NCI-H1694 (cell line): Measurements from ENCODE around the gene HSPA12B.

Experiments
- DNase-seq: peaks from one replicate; lab custom pipeline; 2025; lab: John Stamatoyannopoulos, UW

HSPA12B gene, protein sequence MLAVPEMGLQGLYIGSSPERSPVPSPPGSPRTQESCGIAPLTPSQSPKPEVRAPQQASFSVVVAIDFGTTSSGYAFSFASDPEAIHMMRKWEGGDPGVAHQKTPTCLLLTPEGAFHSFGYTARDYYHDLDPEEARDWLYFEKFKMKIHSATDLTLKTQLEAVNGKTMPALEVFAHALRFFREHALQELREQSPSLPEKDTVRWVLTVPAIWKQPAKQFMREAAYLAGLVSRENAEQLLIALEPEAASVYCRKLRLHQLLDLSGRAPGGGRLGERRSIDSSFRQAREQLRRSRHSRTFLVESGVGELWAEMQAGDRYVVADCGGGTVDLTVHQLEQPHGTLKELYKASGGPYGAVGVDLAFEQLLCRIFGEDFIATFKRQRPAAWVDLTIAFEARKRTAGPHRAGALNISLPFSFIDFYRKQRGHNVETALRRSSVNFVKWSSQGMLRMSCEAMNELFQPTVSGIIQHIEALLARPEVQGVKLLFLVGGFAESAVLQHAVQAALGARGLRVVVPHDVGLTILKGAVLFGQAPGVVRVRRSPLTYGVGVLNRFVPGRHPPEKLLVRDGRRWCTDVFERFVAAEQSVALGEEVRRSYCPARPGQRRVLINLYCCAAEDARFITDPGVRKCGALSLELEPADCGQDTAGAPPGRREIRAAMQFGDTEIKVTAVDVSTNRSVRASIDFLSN

DNA sequence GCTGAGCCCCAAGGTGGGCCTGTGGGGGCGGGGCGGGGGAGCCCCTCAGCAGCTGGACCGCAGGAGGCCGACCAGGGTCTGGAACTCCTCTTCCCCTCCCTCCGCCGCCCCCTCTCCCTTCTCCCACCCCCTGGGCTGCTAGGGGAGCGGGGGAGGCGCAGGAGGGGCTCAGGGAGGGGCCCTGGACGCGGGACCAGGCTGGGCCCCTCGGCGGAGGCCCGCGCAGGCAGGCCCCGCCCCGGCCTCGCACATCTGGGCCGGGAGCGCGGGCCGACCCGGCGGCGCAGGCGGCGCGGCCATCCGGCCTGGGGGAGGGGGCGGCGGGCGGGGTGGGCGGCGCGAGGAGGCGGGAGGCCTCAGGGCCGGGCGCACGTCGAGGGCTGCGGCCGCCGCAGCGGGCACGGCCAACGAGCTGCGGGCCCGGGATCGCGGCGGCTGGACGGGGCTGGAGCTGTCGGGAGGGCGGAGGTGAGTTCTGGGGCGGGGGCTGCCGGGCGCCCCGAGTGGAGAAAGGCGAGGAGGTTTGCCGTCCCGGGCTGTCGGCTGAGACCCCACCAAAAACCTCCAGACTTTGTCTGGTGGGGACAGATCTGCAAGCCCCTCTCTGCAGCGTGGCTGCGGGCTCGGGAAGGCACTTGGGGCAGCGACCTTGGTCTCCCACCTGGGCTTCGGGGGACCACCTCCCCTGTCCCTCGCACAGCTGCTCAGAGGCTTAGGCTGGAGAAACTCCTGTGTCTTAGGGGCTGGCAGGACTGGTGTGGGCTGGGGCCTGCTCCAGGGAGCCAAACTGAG, at the start of gene HSPA12B:
HSPA12B (plus strand) TSS at position 359 of the 792 bp plus-strand sequence. CDS start 5,990 bp downstream, outside the sequence.
- no peak for DNase-seq

DNA sequence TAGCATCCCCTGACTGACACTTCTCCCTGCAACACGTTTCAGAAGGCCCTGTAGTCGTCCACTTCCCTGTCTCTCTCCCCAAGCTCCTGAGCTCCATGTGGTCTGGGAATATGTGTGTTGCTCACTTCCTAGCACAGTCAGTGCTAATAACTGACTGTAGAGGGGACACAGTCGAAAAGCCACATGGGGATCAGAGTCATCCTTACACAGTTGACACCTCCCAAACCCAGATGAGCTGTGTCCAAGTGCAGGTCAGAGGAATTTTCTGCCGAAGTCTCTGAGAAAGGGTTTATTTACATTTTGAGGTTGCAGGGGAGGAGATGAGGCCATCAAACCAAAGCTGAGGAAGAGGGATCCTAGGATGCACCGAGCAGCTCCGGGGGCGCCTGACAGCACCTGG, 47.1 kb upstream of the HSPA12B start:
- no peak for DNase-seq

DNA sequence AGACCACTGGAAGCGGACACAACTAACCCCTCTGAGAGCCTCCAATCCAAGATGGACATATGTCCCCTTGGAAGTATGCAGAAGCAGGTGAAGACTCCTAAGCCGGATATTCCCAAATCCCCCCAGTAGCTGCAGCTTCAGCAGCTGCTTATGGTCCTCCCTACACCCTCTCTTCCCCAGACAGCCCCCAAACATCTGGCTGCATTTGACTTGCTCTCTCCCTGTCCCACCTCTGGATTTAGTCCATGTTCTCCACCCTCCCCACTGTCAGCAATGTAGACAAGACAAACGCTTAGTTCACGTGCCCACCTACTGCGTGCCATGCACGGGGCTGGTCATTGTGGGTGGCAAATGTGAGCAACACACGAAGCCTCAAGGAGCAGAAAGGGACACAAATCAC, 46.1 kb upstream of the HSPA12B start:
- no peak for DNase-seq

DNA sequence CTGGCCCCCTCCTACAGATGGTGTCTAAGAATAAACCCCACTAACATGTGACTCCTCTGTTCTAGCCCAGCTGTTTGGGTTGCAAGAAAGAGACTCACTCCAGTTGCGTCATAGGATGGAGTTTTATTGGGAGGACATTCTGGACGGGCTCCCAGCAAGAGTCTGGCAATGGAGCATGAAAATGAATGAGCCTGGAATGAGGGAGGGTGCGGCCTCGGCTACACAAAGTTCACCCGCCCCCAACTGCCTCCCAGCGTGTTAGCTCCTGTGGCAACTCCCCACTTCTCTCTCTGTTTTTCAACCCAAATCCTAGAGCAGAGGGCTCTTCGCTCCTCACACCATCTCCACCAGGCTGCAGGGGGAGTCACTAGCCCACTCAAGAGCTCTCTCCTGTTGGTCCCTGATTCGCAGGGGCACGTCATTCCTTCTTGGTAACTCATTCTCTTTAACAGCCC, 45.6 kb upstream of the HSPA12B start:
- peak; percentile 55 for DNase-seq

DNA sequence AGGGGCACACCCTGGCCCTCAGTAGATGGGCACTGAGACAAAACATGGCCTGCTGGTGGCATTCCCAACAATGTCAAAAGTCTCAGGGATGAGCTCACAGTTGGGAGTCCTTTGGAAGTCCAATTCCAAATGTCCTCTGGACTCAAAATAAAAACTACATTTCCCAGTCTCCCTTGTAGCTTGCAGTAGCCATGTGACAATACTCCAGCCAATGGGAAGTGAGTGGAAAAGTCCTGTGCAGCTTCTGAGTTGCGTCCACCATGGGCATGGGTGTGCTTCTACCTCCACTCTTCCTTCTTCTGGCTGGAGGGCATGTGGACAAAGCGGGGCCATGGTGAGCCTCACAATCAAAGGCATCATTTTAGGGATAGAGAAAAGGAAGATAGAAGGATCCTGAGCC, 44.8 kb upstream of the HSPA12B start:
- DNase-seq = no peak

DNA sequence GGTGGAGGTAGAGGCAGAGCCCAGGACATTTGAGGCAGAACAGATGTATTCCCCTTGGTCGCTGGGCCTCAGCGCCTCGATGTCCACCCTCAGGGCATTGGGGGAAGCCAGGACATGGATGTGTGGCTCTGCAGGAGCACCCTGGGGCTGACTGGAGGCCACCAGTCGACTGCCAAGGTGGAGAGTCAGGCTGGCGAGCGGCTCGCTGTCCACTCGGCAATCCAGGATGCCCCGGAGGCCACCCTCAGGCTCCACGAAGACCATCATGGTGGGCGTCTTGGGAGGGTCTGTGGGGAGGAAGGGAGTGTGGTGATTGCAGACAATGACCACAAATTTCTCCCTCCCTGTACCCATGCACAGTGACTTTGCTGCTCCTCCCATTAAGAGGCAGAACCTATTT, 42.5 kb upstream of the HSPA12B start:
- no peak for DNase-seq

DNA sequence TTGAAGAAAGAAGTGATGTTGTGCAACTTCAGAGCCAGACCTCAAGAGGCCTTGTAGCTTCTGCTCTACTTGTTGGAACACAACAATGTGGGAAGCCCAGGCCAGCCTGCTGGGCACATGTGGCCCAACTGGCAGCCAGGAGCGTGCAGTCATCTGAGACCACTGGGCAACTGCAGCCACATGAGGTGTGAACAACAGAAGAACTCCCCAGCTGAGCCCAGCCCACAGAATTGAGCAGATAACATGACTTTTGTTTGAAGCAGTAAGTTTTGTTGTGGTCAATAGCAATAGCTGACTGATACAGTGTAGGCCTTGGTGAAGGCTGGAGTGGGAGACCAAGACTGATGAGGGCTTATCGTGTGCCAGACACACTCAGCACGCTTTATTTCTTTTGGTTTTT, 42.1 kb upstream of the HSPA12B start:
- no peak for DNase-seq

DNA sequence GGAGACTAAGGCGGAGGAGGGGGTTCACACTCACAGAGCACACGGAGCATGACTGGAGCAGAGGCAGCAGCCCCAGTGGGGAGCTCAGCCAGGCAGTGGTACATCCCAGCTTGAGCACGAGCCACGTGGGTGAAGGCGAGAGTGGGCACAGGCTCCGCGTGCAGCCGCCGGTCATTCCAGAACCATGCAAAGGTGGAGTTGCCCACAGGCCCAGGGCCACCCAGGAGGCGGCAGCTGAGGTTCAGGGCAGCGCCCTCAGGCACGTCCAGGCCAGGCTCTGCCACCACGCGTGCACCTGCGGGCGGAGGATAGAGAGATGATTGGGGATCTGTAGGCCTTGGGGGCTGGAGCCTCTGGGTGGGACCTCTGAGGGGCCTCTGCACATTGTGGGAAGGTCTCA, 41.2 kb upstream of the HSPA12B start:
- no peak for DNase-seq

DNA sequence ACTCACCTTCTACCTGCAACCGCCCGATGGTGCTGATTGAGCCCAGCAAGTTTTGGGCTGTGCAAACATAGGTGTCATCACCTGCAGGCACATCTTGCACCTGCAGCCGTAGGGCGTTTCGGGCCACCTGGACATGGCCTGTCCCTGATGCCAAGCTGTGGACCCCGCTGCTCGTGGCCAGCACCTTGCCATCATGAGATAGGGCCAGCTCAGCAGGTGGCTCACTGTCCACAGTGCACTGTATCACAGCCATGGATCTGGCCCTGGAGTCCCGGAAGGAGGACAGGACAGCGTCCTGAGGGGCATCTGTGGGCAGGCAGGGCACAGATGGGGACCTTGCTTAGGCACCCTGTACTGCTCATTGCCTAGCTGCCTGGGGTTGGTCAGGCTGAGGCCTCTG, 40.6 kb upstream of the HSPA12B start:
- no peak for DNase-seq

DNA sequence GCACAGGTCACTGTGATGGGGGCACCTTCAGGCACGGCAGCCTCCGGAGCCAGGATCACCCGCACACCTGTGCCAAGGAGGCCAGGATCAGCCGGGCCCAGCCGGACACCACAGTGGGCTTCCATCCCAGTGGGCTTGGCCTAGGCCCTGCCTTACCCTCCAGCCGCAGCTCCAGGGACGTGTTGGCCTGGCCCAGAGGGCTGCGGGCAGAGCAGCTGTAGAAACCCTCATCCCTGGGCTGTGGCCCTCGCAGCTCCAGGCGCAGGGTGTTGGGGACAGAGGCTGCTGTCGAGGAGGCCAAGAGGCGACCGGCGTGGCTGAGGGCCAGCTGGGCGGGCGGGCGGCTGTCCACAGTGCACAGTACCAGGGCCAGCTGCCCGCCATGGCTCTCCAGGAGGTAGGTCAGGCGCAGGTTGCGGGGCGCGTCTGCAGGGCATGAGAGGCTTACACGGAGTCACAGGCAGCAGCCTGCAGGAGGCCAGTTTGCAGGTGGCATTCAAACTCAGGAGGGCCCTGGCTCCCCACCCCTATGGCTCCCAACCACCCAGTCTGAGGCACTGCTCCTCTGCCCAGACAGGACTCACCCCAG, 39.7 kb upstream of the HSPA12B start:
- no peak for DNase-seq

DNA sequence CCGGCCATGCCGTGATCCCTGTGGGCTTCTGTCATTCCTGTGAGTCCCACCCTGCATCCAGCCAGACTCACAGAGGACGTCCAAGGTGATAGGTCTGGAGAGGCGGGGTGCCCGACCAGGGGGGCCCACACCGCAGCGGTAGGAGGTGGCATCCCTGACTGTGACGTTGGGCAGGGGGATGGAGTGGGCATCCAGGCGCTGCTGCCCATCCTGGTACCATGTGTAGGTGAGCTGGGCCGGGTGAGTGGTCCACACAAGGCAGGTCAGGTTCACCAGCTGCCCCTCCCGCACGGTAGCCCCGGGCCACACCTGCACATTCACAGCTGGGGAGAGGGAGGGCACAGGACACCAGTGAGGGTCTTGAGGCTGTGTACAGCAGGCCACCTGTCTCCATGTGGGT, 39.1 kb upstream of the HSPA12B start:
- no peak for DNase-seq

DNA sequence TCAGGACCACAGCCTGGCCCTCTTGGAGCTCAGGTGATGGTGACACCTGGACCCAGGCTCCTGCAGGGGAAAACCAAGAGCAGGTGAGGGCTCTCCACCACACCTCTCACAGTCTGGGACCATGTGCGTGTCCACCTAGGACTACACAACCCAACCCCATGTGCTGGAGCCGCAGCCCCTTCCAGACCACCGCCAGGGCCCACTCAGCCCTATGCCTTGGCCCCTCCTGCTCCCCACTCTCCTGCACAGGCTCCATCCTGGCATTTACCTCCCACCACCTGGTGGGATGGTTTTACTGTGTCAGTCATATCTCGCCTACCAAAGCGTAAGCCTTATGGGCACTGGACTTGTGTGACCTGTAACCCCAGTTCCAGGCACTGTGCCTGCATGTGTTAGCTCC, 37.6 kb upstream of the HSPA12B start:
- no peak for DNase-seq

DNA sequence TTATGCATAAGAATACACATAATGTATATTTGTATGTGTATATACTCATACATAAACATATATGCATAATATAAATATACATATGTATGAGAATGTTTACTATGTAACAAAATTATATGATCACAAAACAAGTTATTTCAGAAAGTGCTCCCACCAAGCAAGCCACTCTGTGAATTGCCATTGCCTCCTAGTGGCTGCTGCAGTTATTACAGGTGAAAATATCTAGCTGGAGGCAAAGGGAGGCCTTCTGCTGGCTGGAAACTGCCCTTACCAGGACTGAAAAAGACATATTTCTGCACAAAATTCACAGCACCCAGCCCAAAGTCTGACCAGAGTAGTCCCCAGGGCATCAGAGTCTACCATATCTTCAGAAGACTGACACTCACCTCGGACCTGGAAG, 36.3 kb upstream of the HSPA12B start:
- DNase-seq = no peak

DNA sequence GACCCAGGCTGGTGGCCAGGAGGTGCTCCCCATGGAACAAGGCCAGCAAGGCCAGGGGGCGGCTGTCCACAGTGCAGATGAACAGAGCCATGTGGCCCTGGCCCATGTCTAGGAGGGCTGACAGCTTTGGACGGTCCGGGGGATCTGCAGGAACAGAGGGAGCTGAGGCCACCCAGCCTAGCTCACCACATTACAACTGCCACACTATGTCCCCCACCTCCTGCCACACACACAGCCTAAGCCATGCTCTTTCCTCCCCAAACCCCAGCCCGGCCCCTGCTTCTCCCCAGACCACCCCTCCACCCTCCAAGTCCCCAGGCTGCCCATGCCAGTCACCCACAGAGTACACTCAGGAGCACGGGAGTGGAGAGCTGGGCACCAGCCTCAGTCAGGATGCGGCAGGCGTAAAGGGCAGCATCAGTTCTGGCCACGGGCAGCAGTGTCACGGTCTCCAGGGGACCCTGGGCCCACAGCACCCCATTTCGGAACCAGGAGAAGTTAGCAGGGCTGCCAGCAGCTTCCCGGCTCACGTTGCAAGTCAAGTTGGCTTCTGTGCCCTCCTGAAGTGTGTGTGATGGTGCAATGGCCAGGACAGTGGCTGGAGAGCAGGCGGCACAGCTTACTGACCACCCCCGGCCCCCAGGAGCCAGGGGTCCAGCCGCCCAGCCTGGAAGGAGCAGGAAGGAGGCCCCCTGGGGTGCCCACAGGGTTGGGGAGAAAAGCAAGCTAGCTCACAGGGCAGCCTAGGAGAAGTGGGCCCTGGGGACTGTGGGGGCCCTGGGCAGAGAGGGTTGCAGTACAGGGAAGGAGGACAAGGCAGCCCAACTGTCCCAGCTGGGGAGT, 35.5 kb upstream of the HSPA12B start:
- no peak for DNase-seq

DNA sequence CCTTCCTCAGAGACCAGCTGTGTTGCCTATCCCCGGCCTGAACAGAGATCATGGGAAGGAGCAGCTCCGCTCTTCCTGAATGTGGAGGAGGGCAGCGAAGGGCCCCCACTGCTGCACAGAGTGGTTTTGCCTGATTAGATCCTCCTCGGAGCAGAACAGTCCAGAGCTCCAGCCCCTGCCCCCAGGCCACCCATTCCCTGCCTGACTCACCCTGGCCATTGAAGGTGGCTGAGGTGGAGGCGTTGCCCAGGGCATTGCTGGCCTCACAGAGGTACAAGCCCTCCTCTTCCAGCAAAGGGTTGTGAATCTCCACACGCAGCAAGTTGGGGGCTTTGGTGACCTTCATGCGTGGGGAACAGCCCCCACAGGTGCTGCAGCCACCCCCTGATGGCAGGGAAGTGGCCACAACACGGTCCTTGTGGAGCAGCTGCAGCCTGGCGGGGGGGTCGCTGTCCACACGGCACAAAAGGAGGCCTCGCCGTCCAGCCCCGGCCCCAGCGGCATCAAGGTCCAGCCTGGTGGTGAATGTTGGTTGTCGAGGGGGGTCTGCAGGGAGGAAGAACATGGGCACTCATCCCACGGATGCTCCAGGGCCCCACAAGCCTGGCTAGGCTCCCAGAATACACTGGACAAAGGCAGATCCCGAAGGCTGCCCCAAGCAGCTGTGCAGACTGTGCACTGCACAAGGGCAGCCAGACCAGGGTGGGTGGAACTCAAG, 34.7 kb upstream of the HSPA12B start:
- no peak for DNase-seq

DNA sequence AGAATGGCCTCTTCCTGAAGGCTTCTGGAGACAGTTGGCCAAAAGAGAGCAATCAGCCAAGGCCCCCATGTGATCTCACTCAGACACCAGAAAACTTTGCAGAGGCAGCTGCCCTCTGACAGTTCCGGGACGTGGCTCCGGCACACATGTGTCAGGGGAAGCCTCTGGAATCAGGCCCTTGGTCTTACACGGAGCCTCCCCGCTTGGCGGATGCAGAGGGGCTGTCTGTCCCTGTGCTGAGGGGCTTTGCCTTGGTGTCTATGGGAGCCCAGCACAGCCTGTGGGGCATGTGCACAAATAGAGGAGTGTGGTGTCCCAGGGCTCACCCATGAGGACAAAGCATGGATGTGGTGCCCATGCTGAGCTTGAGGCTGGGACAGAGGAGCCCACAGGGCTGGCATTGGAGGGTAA, 33.9 kb upstream of the HSPA12B start:
- no peak for DNase-seq

DNA sequence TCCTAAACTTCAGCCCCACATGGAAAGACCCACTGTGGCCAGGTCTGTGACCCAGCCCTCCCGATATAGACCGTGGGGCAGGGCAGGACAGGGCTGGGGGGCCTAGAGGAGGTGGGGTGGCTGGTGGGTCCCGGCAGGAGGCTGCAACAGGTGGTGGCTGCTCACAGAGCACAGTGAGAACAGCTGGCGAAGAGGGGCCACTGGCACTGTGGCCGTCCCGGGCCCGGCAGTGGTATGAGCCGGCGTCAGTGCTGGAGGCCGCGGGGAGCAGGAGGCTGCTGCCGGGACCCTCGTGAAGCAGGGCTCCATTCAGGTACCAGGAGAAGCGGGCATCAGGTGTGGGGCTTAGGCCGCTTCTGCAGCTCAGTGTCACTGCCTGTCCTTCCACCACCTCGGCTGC, 33.4 kb upstream of the HSPA12B start:
- no peak for DNase-seq

DNA sequence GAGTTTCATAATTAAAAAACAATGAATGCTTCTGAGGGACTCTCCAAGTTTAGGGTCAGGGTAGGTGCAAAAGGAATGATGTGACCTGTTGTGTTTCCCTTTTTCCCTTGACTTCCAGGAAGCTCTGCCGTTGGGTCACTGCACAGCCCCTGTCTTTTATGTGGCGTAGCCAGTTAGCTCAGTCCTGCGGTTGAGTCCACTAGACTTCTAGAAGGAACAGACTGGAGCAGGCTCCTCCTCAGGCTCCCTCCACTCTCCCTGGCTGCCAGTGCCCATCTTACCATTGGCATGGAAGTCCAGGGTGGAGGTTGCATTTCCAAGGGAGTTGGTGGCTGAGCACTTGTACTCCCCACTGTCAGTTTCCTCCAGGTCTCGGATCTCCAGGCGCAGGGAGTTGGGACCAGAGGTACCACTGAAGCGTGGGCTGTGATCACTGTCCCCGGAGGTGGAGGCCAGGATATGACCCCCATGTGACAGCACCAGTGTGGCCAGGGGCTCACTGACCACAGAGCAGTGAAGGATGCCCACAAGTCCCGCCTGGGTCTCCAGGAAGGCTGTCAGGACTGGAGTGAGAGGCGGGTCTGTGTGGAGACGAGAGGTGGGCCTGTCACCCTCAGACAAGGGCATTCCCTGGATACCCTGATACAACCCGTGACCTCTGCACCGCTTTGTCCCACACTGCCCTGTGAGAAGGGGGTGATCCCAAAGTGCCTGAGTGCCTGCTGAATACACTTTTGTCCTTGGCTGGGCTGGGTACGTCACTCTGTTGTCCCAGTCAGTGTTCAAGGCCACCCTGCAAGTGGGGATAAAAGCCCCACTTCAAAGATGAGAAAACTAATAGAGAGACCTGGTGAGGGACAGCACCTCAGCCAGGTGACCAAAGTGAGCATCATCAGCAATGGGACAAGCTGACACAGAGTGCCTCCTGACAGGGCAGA, 31.2 kb upstream of the HSPA12B start:
- DNase-seq = no peak

DNA sequence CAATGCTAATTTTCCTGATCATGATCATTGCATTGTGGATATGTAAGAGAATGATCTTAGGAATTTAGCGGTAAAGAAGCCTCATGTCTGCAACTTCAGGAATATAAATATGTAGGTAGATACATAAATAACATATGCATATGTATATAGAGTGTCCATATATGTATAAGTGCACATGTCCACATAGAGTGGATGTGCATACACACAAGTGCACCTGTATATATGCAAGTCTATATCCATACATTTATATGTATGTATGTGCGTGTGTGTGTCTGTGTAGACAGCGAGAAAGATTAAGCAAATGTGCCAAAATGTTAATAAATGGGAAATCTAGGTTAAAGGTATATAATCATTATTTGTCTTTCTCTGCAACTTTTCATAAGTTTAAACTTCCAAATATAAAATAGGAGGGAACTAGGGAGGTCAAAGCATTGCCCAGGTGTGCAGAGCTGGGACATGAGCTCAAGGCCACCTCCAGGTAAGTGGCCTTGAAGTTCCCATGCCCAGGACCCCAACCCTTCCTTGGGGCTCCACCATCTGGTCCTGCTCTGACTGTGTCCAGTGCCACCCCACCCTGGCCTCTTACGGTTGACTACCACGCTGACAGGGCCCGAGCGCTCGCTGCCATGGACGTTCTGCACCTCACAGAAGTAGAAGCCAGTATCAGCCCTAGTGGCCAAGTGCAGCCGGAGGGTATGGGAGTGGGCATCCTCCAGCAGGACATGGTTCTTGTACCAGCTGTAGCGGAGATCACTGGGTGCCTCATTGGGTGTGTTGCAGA, 29.7 kb upstream of the HSPA12B start:
- no peak for DNase-seq
